Left lung (tissue), 10 donors: ENCODE results near the gene DEXI. TPM values are rescaled to one million over a fixed set of nuclear protein-coding genes. Genes with fewer than 3 reads are reported as not detected.
"Not testable (repeated sequence)": the region's sequence is repeated elsewhere in the genome, so short reads cannot be mapped to it uniquely, and the experiment has no call there.

ENCODE experiments used
- ATAC-seq: fragments of 200-7000 bp; cut with Tn5 transposase; one replicate; pipeline ENCODE4 v1.9.1; 2020; ENCODE audit warnings: moderate library complexity
- DNase-seq, 4 donors: peaks; one replicate each; pipeline ENCODE4 v3.0.0-alpha.2; 2013 to 2020
- H3K27ac ChIP-seq, 2 donors: fragments of 200-600 bp; sonication (generic) in 1 of 2; one replicate each; pipeline versions ENCODE4 v1.5.0 to v1.8.0; 2020 to 2021
- H3K27me3 ChIP-seq, 2 donors: fragments of 200-600 bp; sonication (generic) in 1 of 2; one replicate each; pipeline versions ENCODE4 v1.5.0 to v1.8.0; 2020 to 2021
- H3K36me3 ChIP-seq, 2 donors: fragments of 200-600 bp; sonication (generic) in 1 of 2; one replicate each; pipeline versions ENCODE4 v1.5.0 to v1.8.0; 2020 to 2021
- H3K4me1 ChIP-seq, 2 donors: fragments of 200-600 bp; one replicate each; pipeline ENCODE4 v1.8.0; 2021
- H3K4me3 ChIP-seq, 2 donors: fragments of 200-600 bp; sonication (generic) in 1 of 2; one replicate each; pipeline versions ENCODE4 v1.5.0 to v1.8.0; 2020 to 2021; ENCODE audit warnings: mild to moderate bottlenecking in 1 of 2
- H3K9me3 ChIP-seq, 2 donors: fragments of 200-600 bp; sonication (generic) in 1 of 2; one replicate each; pipeline versions ENCODE4 v1.5.0 to v1.8.0; 2020 to 2021
- intact Hi-C, 2 donors: fragments of 100-400 bp; cut with DNase I; formaldehyde crosslinking; loops; one replicate each; pipeline versions ENCODE4 v1.11.2 to v1.14.2; 2022
- polyA plus RNA-seq, 6 donors: library from polyadenylated mRNA; unstranded; fragments of 120-200 nt; gene quantifications; one replicate each; pipeline ENCODE4 v1.2.1, GENCODE V29; 2013; ENCODE audit not compliant: insufficient read length in 6 of 6
- total RNA-seq, 2 donors: library from RNA; stranded (reverse); fragmentation: NEBNext Ultra II Directional; extraction: Animal tissue kit (Norgen Biotek cat#: 25700); gene quantifications; one replicate each; pipeline ENCODE4 v1.2.1, GENCODE V29; 2021
- TF ChIP-seq, protein P1 (sequence below), 2 donors: fragments of 200-600 bp; sonication (generic) in 1 of 2; IDR thresholded peaks; one replicate each; pipeline versions ENCODE4 v1.5.0 to v1.8.0; 2021; ENCODE audit warnings: antibody characterized with exemption in 2 of 2
- donor health status: DM: no; HTN: yes; CAD: no.
- donor health status: DM: no; HTN: no; CAD: no.

DEXI gene
- total and polyA plus RNA-seq, 8 donors: 30.2 to 54.7 (median 43.5) TPM

DNA sequence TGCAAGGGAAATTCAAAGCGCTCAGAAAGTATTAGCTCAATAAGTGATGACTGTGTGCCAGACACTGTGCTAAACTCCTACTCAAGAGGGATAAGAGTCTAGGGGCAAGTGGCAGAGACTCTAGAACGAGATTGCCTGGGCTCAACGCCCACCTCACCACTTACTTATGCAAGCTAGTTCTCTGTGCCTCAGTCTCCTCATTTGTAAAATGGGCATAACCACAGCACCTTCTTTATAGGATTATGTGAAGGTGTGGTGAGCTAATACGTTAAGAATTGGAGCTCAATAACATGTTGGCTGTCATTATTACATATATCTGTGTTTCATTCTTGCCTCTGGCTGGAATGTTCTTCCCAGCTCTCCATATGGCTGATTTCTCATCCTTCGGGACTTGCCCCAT lies 15.4 kb downstream of the DEXI start:
- intact Hi-C loops: no loop called here
- no peaks in the 10 kb centered on the region for H3K27me3 ChIP-seq
- peaks cover 5 to 66% of the 10 kb centered on the region in 2 donors for H3K36me3 ChIP-seq

DNA sequence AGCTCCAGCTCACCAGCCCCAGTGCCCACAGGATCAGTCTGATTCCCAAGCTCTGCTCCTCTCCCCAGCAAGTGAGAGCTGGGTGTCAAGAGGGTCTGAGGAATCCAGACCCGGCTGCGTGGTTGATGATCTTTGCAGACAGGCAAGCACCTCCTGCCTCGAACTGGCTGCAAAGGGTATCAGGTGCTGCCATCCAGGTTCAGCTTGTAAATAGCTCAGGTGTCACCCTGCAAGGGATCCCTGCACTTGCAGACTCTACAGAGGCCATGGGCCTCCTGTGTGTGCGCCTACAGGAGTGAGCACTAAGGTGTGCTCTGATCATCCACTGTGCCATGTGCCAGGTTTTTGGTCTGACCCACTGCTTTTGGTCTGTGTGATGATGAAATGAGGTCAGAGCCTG lies 16.2 kb downstream of the DEXI start:
- intact Hi-C loops: no loop called here

More for the DNA sequence above, 15.4 kb downstream of the DEXI start:
- no peak for ATAC-seq
- TF ChIP-seq, protein P1, sequence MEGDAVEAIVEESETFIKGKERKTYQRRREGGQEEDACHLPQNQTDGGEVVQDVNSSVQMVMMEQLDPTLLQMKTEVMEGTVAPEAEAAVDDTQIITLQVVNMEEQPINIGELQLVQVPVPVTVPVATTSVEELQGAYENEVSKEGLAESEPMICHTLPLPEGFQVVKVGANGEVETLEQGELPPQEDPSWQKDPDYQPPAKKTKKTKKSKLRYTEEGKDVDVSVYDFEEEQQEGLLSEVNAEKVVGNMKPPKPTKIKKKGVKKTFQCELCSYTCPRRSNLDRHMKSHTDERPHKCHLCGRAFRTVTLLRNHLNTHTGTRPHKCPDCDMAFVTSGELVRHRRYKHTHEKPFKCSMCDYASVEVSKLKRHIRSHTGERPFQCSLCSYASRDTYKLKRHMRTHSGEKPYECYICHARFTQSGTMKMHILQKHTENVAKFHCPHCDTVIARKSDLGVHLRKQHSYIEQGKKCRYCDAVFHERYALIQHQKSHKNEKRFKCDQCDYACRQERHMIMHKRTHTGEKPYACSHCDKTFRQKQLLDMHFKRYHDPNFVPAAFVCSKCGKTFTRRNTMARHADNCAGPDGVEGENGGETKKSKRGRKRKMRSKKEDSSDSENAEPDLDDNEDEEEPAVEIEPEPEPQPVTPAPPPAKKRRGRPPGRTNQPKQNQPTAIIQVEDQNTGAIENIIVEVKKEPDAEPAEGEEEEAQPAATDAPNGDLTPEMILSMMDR (IDR thresholded peaks at IDR 0.05): no peak
- Histone ChIP-seq H3K9me3 (no peaks in the 10 kb centered on the region), H3K4me1 (peaks cover 14 to 43% of the 10 kb centered on the region in 2 donors), H3K4me3 (no peak overlapping the region), H3K27ac (no peak overlapping the region)
- no peak for DNase-seq

DNA sequence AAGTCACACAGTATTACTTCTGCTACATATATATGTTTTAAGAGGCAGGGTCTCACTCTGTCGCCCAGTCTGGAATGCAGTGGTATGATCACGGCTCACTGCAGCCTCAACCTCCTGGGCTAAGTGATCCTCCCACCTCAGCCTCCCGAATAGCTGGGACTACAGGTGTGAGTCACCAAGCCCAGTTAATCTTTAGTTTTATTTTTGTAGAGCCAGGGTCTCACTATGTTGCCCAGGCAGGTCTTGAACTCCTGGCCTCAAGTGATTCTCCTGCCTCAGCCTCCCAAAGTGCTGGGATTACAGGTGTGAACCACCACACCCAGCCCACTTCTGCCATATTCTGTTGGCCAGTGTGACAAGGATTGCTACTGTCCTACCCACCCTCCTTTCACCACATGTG lies 17.0 kb downstream of the DEXI start:
- H3K36me3 ChIP-seq: peaks cover 5 to 72% of the 10 kb centered on the region in 2 donors

More for the DNA sequence above, 16.2 kb downstream of the DEXI start:
- H3K36me3 ChIP-seq: peaks cover 5 to 72% of the 10 kb centered on the region in 2 donors
- H3K27me3 ChIP-seq: no peaks in the 10 kb centered on the region
- no peak overlapping the region for H3K27ac ChIP-seq
- H3K4me1 ChIP-seq: peaks cover 15 to 43% of the 10 kb centered on the region in 2 donors
- ATAC-seq (no peak), DNase-seq (no peak)
- TF ChIP-seq, protein P1 (IDR thresholded peaks at IDR 0.05): no peak
- no peaks in the 10 kb centered on the region for H3K9me3 ChIP-seq
- no peak overlapping the region for H3K4me3 ChIP-seq

DNA sequence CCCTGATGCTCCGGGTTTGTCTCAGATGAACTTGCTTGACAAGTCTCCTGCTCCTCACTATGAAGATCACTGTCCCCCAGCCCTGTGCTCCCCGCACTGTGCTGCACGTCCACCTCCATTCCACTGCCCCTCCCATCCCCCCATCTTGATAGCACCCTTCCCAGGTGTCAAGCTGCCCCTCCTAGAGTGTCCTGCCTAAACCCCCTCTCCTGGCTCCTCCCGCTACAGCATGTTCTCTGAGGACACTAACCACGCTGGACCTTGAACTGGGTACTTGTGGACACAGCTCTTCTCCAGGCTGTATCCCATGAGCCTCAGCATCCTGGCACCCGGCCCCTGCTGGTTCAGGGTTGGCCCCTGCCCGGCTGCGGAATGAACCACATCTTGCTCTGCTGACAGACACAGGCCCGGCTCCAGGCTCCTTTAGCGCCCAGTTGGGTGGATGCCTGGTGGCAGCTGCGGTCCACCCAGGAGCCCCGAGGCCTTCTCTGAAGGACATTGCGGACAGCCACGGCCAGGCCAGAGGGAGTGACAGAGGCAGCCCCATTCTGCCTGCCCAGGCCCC lies 18.5 kb downstream of the DEXI start:
- H3K4me1 ChIP-seq: peaks cover 11 to 33% of the 10 kb centered on the region in 2 donors
- H3K4me3 ChIP-seq: no peak overlapping the region
- H3K27ac ChIP-seq: no peak overlapping the region
- DNase-seq: no peak
- TF ChIP-seq, protein P1 (IDR thresholded peaks at IDR 0.05): no peak
- intact Hi-C loops: no loop called here
- H3K9me3 ChIP-seq: no peaks in the 10 kb centered on the region
- H3K27me3 ChIP-seq: no peaks in the 10 kb centered on the region
- peaks cover 5 to 72% of the 10 kb centered on the region in 2 donors for H3K36me3 ChIP-seq
- ATAC-seq: no peak

More for the DNA sequence above, 17.0 kb downstream of the DEXI start:
- H3K9me3 ChIP-seq, H3K27me3 ChIP-seq, intact Hi-C loops, H3K27ac ChIP-seq, H3K4me3 ChIP-seq, DNase-seq, ATAC-seq: not testable (repeated sequence)
- H3K4me1 ChIP-seq: peaks cover 21 to 43% of the 10 kb centered on the region in 2 donors

DNA sequence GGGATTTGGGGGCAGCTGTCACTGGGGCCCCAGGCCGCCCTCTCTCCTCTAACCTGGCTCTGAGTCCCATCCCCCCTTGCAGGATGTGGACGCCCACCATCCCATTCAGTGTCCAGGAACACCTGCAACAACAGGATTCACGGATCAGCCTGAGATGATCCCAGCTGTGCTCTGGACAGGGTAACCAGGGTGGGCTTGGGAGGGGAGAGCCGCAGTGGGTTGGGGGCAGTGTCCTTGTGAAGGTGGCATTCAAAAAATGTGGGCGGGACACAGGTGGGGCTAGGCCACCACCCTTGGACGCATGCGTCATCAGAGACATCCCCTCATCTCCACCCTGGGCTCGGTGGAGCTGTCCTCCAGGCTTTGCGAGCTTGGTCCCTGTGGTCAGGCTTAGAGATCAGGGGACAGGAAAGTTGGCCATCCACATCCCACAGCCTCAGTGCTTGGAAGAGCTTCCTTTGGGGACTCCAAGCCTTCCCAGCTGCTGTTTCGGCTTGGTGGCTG lies 19.1 kb downstream of the DEXI start:
- no peak for ATAC-seq
- no peak for DNase-seq
- H3K27ac ChIP-seq: no peak overlapping the region
- TF ChIP-seq, protein P1 (IDR thresholded peaks at IDR 0.05): no peak
- intact Hi-C loops: no loop called here
- no peaks in the 10 kb centered on the region for H3K9me3 ChIP-seq
- no peaks in the 10 kb centered on the region for H3K27me3 ChIP-seq
- peaks cover 5 to 68% of the 10 kb centered on the region in 2 donors for H3K36me3 ChIP-seq
- H3K4me1 ChIP-seq: peaks cover 15 to 33% of the 10 kb centered on the region in 2 donors
- H3K4me3 ChIP-seq: no peak overlapping the region
